ENCODE data around the gene NLGN1. TPM values are rescaled to one million over a fixed set of nuclear protein-coding genes. Genes with fewer than 3 reads are reported as not detected.

NLGN1 gene
- total and polyA plus RNA-seq, 2 of the 13 experiments (the other 11 are each of a cell fraction or from before 2014, with no cell fraction given), result not detected

GRCh38 chr3:173891272-173892100 is 493.9 kb downstream of the NLGN1 start:
- Histone ChIP-seq H3K9me3 (ENCODE audit: low read length) (no peaks in the 10 kb centered on the region), H3K27ac (ENCODE audit: extremely low read length, insufficient read depth, low read length) (no peak overlapping the region), H3K9ac (ENCODE audit: insufficient read depth, low read depth, low read length) (no peak overlapping the region), H4K20me1 (ENCODE audit: insufficient read depth, low read length) (no peaks in the 10 kb centered on the region), H3K27me3 (ENCODE audit: control insufficient read depth in 1 of 2, insufficient read depth in 2 of 2, low read length in 2 of 2) (no peaks in the 10 kb centered on the region), H3K4me3 (replicated peaks in 1 of 3; ENCODE audit: insufficient read depth in 1 of 3, low read depth in 2 of 3, low read length in 3 of 3) (no peak overlapping the region), H3K4me1 (ENCODE audit: insufficient read depth, low read length) (no peaks in the 10 kb centered on the region), H3K4me2 (ENCODE audit: low read depth, low read length) (no peak overlapping the region), H3K79me2 (ENCODE audit: insufficient read depth, low read length) (no peaks in the 10 kb centered on the region), H3K36me3 (replicated peaks in 1 of 2; ENCODE audit: control insufficient read depth in 1 of 2, insufficient read depth in 2 of 2, low read length in 2 of 2) (no peaks in the 10 kb centered on the region), H2AFZ (ENCODE audit: low read length) (no peak overlapping the region)
- POLR2A ChIA-PET, result no interaction called here
- CTCF ChIA-PET (ENCODE audit: low intra/inter-chr PET ratio, low total read pairs), result no interaction called here
- BruUV-seq (replicated peaks), result no TSS peak
- WGBS (ENCODE audit: low lambda C conversion rate), result 41% methylated on average over 4 of the region's 4 CpGs
- intact Hi-C loops (cut with micrococcal nuclease; ENCODE audit: unreplicated experiment) (no loop called here), in situ Hi-C loops (cut with HindIII; ENCODE audit: extremely low pct_ligation_motif_present, low pct_unique_long_range_greater_than_20kb) (no loop called here)
- FAIRE-seq, result no peak
- no peak for TF ChIP-seq ZNF784 (CRISPR knock-in tag; IDR thresholded peaks at IDR 0.05; ENCODE audit: borderline replicate concordance)
- TF ChIP-seq ZNF704 (CRISPR knock-in tag; IDR thresholded peaks at IDR 0.05; ENCODE audit: borderline replicate concordance), result no peak
- TF ChIP-seq NFYB (CRISPR knock-in tag; IDR thresholded peaks at IDR 0.05), result no peak
- TF ChIP-seq USF2 (IDR thresholded peaks at IDR 0.05; ENCODE audit: low read depth, low read length), result no peak
- TF ChIP-seq USF2 (CRISPR knock-in tag; IDR thresholded peaks at IDR 0.05; ENCODE audit: borderline replicate concordance), result no peak
- no peak for TF ChIP-seq BCLAF1 (IDR thresholded peaks at IDR 0.05)
- no peak for TF ChIP-seq WIZ (CRISPR knock-in tag; IDR thresholded peaks at IDR 0.05)
- TF ChIP-seq GPBP1L1 (CRISPR knock-in tag; IDR thresholded peaks at IDR 0.05), result no peak
- TF ChIP-seq HDAC6 (IDR thresholded peaks at IDR 0.05; ENCODE audit: low read depth, low read length), result no peak
- no peak for TF ChIP-seq HNRNPLL (IDR thresholded peaks at IDR 0.05; ENCODE audit: low read depth, low read length, poor library complexity, severe bottlenecking)
- TF ChIP-seq IRF1 (CRISPR knock-in tag; IDR thresholded peaks at IDR 0.05; ENCODE audit: low read depth), result no peak
- TF ChIP-seq ZNF766 (CRISPR knock-in tag; IDR thresholded peaks at IDR 0.05; ENCODE audit: borderline replicate concordance), result no peak
- TF ChIP-seq KLF13 (CRISPR knock-in tag; IDR thresholded peaks at IDR 0.05), result no peak
- no peak for ATAC-seq
- DNase-seq (ENCODE audit: low spot score), result no peak
